Pericardium fibroblast (primary cell): ENCODE results near the gene C16orf96. TPM values are rescaled to one million over a fixed set of nuclear protein-coding genes. Genes with fewer than 3 reads are reported as not detected.

Source experiments
- total RNA-seq: library from RNA; depleted of rRNA; stranded (reverse); fragments of >200 nt; gene quantifications from 2 replicates; pipeline ENCODE4 v1.2.3, GENCODE V29; 2015

The C16orf96 gene
- 0.09 TPM in 1 of 2 replicates, not detected in the other for total RNA-seq

GRCh38 chr16:4556112-4556511, at the start of gene C16orf96:
C16orf96 (plus strand) TSS chr16:4556340; CDS start chr16:4556490, 150 bp downstream.

GRCh38 chr16:4538350-4539235, 17.5 kb upstream of the C16orf96 start, which contains the start of gene CDIP1:
CDIP1 (minus strand) TSS chr16:4538773; CDS start chr16:4514130, 24,643 bp downstream.

GRCh38 chr16:4614571-4615383, 58.6 kb downstream of the C16orf96 start, which contains the start of gene UBALD1:
UBALD1 (minus strand) TSS chr16:4614888; CDS start chr16:4614797, 91 bp downstream.

GRCh38 chr16:4624015-4624826, 68.1 kb downstream of the C16orf96 start, which contains the start of gene MGRN1:
MGRN1 (plus strand) TSS chr16:4624826; CDS start chr16:4624961, 135 bp downstream.

Other genes with a start within 250 kb of the C16orf96 start
- 14.1 and 21.4 TPM in 2 replicates for gene GLIS2, start 240.3 kb upstream of the C16orf96 start, total RNA-seq
- gene PAM16, start 205.0 kb upstream of the C16orf96 start, total RNA-seq: 31.7 and 44.6 TPM in 2 replicates
- gene VASN, start 184.5 kb upstream of the C16orf96 start, total RNA-seq: 214 and 253 TPM in 2 replicates
- 8.2 and 18.6 TPM in 2 replicates for gene CORO7, start 139.7 kb upstream of the C16orf96 start, total RNA-seq
- gene DNAJA3, start 130.5 kb upstream of the C16orf96 start, total RNA-seq: 26.0 and 32.7 TPM in 2 replicates
- 54.6 and 55.6 TPM in 2 replicates for gene NMRAL1, start 81.7 kb upstream of the C16orf96 start, total RNA-seq
- gene HMOX2, start 79.9 kb upstream of the C16orf96 start, total RNA-seq: 39.6 and 52.2 TPM in 2 replicates
- 16.5 and 18.2 TPM in 2 replicates for gene CDIP1, start 17.6 kb upstream of the C16orf96 start, total RNA-seq
- 14.2 and 15.4 TPM in 2 replicates for gene UBALD1, start 58.5 kb downstream of the C16orf96 start, total RNA-seq
- gene MGRN1, start 68.5 kb downstream of the C16orf96 start, total RNA-seq: 23.9 and 31.6 TPM in 2 replicates
- 22.4 and 24.9 TPM in 2 replicates for gene NUDT16L1, start 137.2 kb downstream of the C16orf96 start, total RNA-seq
- 10.4 and 16.0 TPM in 2 replicates for gene ANKS3, start 177.9 kb downstream of the C16orf96 start, total RNA-seq
- 0.09 and 5.1 TPM in 2 replicates for gene DNAAF8, start 178.2 kb downstream of the C16orf96 start, total RNA-seq
- 6.0 and 9.5 TPM in 2 replicates for gene ZNF500, start 210.8 kb downstream of the C16orf96 start, total RNA-seq
- gene SEPTIN12, start 232.0 kb downstream of the C16orf96 start, total RNA-seq: not detected in 2 replicates
- gene SMIM22, start 239.0 kb downstream of the C16orf96 start, total RNA-seq: not detected in 2 replicates
- 15.2 and 42.6 TPM in 2 replicates for gene ROGDI, start 246.3 kb downstream of the C16orf96 start, total RNA-seq